PC-3 (cell line): ENCODE results near the gene C22orf39.

Source experiments
- EZH2phosphoT487 ChIP-seq: fragments of 300-600 bp; sonication (generic); IDR thresholded peaks from 2 replicates; pipeline ENCODE4 v1.6.1; 2018; ENCODE audit warnings: mild to moderate bottlenecking, antibody characterized with exemption, low read length, borderline replicate concordance
- TF ChIP-seq, protein P1 (sequence below): fragments of 300-600 bp; sonication (generic); conservative IDR thresholded peaks from 2 replicates; pipeline ENCODE4 v1.5.1; 2017; ENCODE audit warnings: antibody characterized with exemption, low read depth, mild to moderate bottlenecking, low read length

DNA sequence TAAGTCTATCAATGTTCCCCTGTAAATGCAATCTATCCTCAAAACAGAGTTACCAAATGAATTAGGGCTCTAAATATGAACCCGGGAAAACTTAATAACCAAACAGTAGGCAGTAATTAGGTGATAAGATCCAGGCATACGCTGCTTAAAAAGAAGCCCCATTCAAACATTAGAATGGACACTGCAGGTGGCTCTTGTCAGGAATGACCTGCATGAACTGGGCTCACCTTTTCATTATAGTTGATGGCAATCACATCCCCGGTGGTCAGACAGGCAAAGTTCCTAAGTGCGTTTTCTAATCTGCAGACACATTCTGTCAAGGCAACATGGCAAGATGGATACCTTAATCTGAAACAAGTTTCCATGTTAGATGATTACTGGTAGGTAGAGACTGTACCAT, 17.5 kb upstream of the C22orf39 start:
- TF ChIP-seq, protein P1, sequence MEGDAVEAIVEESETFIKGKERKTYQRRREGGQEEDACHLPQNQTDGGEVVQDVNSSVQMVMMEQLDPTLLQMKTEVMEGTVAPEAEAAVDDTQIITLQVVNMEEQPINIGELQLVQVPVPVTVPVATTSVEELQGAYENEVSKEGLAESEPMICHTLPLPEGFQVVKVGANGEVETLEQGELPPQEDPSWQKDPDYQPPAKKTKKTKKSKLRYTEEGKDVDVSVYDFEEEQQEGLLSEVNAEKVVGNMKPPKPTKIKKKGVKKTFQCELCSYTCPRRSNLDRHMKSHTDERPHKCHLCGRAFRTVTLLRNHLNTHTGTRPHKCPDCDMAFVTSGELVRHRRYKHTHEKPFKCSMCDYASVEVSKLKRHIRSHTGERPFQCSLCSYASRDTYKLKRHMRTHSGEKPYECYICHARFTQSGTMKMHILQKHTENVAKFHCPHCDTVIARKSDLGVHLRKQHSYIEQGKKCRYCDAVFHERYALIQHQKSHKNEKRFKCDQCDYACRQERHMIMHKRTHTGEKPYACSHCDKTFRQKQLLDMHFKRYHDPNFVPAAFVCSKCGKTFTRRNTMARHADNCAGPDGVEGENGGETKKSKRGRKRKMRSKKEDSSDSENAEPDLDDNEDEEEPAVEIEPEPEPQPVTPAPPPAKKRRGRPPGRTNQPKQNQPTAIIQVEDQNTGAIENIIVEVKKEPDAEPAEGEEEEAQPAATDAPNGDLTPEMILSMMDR: no peak
- no peak for TF ChIP-seq EZH2phosphoT487
